ENCODE data around the gene ROS1.

ROS1 gene

DNA sequence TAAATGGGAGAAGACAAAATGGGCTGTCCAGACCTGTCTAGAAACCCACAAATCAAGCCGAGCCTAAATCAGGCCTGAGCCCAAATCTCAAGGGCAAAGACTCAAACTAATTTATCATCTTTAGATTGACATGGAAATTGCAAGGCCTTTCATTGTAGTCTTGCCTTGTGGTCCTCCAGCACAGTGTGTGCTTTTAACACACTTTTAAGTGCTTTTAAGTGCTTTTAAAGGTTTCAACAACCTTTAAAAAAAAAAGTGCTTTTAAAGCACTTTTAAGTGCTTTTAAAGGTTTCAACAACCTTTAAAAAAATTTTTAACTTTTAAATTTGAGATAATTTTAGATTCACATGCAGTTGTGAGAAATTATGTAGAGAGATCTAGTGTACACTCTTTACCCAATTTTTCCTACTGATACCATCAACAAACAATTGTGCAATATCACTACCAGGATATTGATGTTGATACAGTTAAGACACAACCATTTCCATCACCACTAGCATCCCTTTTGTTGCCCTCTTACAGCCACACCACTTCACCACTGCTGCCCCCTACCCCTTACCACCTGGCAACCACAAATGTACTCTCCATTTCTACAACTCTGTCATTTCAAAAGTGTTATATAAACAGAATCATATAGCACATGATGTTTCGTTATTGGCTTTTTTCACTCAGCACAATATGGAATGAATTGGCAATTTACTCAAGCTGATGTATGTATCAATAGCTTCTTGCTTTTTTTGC lies 33.6 kb upstream of the ROS1 start:
- ATAC-seq (ENCODE audit: low read depth) = no peak
- Histone ChIP-seq H3K9me3 (ENCODE audit: severe bottlenecking) (no peaks in the 10 kb centered on the region), H3K4me3 (ENCODE audit: severe bottlenecking) (no peak overlapping the region), H3K36me3 (ENCODE audit: low read depth) (no peaks in the 10 kb centered on the region), H3K27me3 (ENCODE audit: insufficient read depth, poor library complexity, severe bottlenecking) (no peaks in the 10 kb centered on the region), H3K27ac (ENCODE audit: poor library complexity, severe bottlenecking) (no peak overlapping the region), H3K4me1 (ENCODE audit: insufficient read depth, poor library complexity, severe bottlenecking) (peaks cover 14% of the 10 kb centered on the region)
- DNase-seq (ENCODE audit: low spot score) = no peak
- TF ChIP-seq, protein P1, sequence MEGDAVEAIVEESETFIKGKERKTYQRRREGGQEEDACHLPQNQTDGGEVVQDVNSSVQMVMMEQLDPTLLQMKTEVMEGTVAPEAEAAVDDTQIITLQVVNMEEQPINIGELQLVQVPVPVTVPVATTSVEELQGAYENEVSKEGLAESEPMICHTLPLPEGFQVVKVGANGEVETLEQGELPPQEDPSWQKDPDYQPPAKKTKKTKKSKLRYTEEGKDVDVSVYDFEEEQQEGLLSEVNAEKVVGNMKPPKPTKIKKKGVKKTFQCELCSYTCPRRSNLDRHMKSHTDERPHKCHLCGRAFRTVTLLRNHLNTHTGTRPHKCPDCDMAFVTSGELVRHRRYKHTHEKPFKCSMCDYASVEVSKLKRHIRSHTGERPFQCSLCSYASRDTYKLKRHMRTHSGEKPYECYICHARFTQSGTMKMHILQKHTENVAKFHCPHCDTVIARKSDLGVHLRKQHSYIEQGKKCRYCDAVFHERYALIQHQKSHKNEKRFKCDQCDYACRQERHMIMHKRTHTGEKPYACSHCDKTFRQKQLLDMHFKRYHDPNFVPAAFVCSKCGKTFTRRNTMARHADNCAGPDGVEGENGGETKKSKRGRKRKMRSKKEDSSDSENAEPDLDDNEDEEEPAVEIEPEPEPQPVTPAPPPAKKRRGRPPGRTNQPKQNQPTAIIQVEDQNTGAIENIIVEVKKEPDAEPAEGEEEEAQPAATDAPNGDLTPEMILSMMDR (IDR thresholded peaks at IDR 0.05; ENCODE audit: poor library complexity, severe bottlenecking) = no peak

DNA sequence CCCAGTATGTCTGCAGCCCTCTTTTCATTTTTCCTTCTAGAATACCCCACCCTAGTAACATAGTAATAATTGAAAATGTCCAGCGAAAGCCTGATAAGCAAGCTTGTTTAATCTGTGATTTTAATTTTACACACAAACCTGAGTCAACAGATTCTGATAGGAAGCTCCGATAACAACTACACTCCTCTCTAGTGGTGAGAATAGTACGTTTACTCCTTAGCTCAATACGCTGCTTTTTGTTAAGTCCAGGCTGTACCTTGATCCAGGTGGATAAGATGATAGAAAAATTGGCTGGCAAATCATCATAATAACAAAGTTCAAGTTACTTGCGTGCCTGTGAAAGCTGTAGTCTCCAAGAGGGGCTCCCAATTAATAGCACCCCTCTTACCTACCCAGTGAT lies 31.3 kb upstream of the ROS1 start:
- no peaks in the 10 kb centered on the region for H3K36me3 ChIP-seq (ENCODE audit: low read depth)
- no peaks in the 10 kb centered on the region for H3K27me3 ChIP-seq (ENCODE audit: insufficient read depth, poor library complexity, severe bottlenecking)
- no peak overlapping the region for H3K27ac ChIP-seq (ENCODE audit: poor library complexity, severe bottlenecking)
- DNase-seq (ENCODE audit: low spot score) (no peak), ATAC-seq (ENCODE audit: low read depth) (no peak)
- peaks cover 3% of the 10 kb centered on the region for H3K4me1 ChIP-seq (ENCODE audit: insufficient read depth, poor library complexity, severe bottlenecking)
- no peaks in the 10 kb centered on the region for H3K9me3 ChIP-seq (ENCODE audit: severe bottlenecking)
- TF ChIP-seq, protein P1 (IDR thresholded peaks at IDR 0.05; ENCODE audit: poor library complexity, severe bottlenecking) = no peak
- no peak overlapping the region for H3K4me3 ChIP-seq (ENCODE audit: severe bottlenecking)

- Histone ChIP-seq H3K4me1 (ENCODE audit: insufficient read depth, poor library complexity, severe bottlenecking) (peaks cover 5% of the 10 kb centered on the region), H3K9me3 (ENCODE audit: severe bottlenecking) (no peaks in the 10 kb centered on the region), H3K27me3 (ENCODE audit: insufficient read depth, poor library complexity, severe bottlenecking) (no peaks in the 10 kb centered on the region), H3K4me3 (ENCODE audit: severe bottlenecking) (no peak overlapping the region), H3K36me3 (ENCODE audit: low read depth) (no peaks in the 10 kb centered on the region), H3K27ac (ENCODE audit: poor library complexity, severe bottlenecking) (no peak overlapping the region)
- TF ChIP-seq, protein P1 (IDR thresholded peaks at IDR 0.05; ENCODE audit: poor library complexity, severe bottlenecking) = no peak
- ATAC-seq (ENCODE audit: low read depth) (no peak), DNase-seq (ENCODE audit: low spot score) (no peak)
Observed at GRCh38 chr6:117456250-117456649, 30.5 kb upstream of the ROS1 start.

GRCh38 chr6:117451671-117452070 lies 25.9 kb upstream of the ROS1 start:
- no peaks in the 10 kb centered on the region for H3K36me3 ChIP-seq (ENCODE audit: low read depth)
- no peak for DNase-seq (ENCODE audit: low spot score)
- ATAC-seq (ENCODE audit: low read depth) = no peak
- H3K4me3 ChIP-seq (ENCODE audit: severe bottlenecking) = no peak overlapping the region
- H3K27ac ChIP-seq (ENCODE audit: poor library complexity, severe bottlenecking) = peak overlapping the region; percentile 100
- H3K4me1 ChIP-seq (ENCODE audit: insufficient read depth, poor library complexity, severe bottlenecking) = peaks cover 40% of the 10 kb centered on the region
- TF ChIP-seq, protein P1 (IDR thresholded peaks at IDR 0.05; ENCODE audit: poor library complexity, severe bottlenecking) = no peak
- H3K9me3 ChIP-seq (ENCODE audit: severe bottlenecking) = no peaks in the 10 kb centered on the region
- H3K27me3 ChIP-seq (ENCODE audit: insufficient read depth, poor library complexity, severe bottlenecking) = no peaks in the 10 kb centered on the region
